HCEC 1CT (cell line): ENCODE data around the gene KRT78.
A peak's percentile ranks its signal among the peaks of the same experiment; 100 is the strongest.
"Not testable (repeated sequence)": the region's sequence is repeated elsewhere in the genome, so short reads cannot be mapped to it uniquely, and the experiment has no call there.

Source experiments
- DNase-seq: peaks from one replicate; pipeline ENCODE4 v3.0.0-alpha.2; 2017

KRT78 gene

DNA sequence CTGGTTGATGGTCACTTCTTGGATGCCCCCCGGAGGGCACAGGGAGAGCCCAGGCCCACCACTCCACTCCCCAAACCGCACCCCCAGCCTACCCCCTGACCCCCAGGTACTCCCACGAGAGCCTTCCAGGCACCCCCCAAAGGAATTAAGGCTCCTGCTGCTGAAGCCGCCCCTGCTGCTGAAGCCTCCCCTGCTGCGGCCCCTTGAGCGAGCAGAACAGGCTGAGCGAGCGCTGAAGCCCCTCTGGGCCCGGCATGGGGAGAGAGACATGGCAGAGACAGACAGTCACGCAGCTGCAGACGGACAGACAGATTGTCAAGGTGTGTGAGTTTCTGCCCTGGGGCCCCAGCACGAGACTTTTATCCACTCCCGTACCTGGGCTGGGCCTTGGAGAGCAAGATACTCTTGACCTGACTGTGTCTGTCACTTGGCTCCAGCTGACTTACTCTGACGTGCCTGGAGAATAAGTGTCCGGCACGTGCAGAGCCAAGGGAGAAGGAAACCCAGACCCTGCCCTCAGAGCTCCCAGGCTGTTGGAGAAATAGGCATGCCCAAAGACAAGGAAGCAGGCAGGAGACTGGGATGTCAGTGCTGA lies at the start of gene KRT78:
Gene KRT78, minus strand, starts transcription at position 334 of the 595 bp plus-strand sequence. Its CDS starts 64 bp downstream, at position 270.
- DNase-seq = no peak

- DNase-seq = no peak
Observed at GRCh38 chr12:52896190-52897100, 47.7 kb upstream of the KRT78 start.

GRCh38 chr12:52895726-52896189 lies 47.0 kb upstream of the KRT78 start:
- no peak for DNase-seq

DNA sequence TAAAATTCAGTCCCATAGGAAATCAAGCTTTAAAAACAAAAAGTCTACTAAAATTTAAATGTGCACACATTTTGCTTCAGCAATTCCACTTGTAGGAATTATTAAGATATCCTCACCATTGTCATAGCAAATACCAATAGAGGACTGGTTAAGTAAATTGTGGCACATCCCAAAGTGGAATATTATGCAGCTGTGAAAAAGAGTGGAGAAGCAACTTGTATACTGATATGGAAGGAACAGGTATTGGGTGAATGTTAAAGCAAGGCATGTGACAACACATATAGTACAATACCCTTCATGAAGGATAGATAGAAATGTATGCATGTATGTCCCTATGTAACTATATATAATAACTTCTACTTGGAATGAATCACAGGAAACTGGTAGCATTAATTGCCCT lies 44.2 kb upstream of the KRT78 start:
- DNase-seq = no peak

- DNase-seq = no peak
Observed at GRCh38 chr12:52892207-52892852, 43.5 kb upstream of the KRT78 start.

GRCh38 chr12:52891044-52891443 lies 42.2 kb upstream of the KRT78 start:
- DNase-seq = no peak

- no peak for DNase-seq
Observed at GRCh38 chr12:52890417-52890816, 41.6 kb upstream of the KRT78 start.

DNA sequence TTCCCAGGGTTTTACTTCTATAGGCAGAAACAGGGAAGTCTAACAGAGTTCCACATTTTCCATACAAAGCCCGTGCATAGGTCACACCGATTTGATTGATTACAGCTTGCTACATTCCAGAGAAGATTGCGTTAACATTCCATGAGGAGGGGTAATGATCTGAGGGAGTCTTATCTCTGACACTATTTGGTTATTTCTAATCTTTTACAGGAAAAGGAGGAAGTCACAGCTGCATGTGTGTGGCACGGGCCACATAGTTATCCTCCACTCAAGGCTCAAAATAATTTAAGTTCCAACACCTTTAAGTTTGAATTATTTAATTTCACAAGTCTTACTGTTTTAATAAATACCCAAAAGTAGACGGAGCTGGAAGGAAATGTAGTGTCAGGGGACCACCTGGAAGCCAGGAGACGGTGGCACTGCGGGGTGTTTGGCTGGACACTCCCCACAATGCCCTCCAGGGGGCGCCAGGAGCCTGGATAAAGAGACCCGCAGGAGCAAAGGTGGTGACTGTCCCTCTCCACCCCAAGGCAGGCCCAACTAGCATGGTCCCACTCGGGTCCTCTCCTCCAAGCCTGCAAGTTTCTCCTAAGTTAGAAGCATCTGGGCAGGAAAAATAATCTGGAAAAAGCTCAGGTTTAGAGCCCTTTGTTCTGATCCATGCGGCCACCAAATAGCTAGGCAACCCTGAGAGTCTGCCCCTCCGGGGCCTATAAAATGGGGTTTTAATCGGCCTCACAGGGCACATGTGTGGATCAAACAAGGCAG lies 35.9 kb upstream of the KRT78 start:
- peak; percentile 48 for DNase-seq

DNA sequence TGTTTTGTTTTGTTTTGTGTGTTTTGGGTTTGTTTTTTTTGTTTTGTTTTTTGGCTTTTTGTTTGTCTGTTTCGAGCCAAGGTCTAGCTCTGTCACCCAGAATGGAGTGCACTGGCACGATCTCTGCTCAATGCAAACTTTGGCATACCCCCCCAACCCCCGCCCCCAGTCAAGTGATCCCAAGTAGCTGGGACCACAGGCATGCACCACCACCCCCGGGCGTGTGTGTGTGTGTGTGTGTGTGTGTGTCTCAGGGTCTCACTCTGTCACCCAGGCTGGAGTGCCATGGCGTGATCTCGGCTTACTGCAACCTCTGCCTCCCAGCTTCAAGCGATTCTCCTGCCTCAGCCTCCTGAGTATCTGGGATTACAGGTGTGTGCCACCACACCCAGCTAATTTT lies 31.7 kb upstream of the KRT78 start:
- DNase-seq = not testable (repeated sequence)

DNA sequence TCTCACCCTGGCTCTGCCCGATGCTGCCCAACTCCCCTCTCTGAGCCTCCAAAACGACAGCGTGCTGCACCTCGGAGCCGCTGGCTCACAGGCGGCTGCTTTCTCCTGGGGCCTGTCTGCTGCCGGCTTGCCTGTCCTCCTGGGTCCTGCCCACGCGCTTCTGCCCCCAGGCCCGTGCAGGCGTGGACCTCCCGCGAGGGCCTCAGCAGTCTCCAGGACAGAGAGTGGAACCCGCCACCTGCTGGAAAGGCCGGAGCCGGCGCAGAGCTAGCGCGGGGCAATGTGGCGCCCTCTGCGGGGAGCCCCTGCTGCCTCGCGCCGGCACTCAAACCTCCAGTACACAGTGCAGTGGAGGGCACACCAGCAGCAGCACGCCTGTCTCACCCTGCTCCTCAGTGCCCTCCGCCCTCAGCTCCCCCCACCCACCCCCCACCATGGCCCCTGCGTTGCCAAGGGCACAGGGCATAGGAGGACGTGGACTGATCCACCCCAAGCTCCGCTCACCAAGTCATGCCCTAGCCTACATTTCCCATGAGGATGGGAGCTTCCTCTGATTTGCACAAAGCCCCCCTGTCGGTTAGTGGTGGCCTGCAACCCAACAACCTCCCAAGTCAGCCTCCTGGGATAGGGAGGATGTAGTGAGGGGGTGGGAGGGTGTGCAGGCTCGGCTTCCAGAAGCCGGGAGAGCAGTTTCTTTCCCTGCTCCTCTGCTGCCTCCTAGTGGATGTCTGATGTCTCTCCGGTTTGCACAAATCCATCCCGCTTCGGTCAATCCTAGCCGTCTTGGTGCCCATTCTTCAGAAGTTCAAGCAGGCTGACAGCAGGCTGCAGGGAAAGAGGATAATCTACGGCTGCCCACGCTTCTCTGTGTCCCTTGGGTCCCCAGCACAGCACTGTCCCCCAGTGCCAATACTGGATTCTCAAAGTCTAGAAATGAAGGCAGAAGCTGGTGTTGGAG lies 30.9 kb upstream of the KRT78 start:
- peak; percentile 76 for DNase-seq

DNA sequence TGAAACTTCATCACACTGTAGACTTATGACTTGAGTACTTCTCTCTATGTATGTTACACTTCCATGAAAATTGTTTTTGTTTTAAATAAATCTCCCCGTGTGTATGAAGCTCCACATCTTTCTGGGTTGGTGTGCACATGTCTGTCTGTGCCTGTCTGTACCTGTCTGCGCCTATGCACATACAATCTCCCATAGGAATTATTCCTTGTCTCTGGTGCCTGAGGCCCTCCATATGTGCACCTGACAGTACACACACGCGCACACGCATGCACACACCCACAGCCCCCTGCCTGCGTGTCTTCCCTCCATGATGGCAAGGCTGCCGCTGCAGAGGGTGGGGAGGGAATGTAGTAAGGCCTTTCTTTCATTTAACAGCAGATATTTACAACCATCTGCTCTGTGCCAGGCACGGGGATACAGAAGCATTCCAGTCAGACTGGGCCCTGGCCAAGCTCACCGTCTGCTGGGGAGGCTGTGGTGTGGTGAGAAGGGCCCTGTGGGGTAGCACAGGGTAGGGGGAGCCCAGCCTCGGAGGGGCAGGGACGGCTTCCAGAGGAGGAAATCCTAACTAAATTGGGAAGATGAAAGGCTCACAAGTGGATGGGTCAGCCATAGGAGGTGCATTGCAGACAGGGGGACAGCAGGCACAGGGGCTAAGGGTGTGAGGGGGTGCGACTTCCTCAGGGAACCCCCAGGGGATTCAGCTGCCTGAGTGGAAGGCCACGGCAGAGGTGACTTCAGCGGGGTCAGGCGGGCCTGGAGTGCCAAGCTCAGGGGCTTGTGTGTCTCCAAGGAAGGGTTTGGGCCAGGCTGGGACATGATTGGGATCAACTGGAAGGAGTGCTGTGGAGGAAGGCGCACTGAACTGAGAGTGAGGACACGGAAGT lies 30.0 kb upstream of the KRT78 start:
- no peak for DNase-seq

- no peak for DNase-seq
Observed at GRCh38 chr12:52877242-52877641, 28.4 kb upstream of the KRT78 start.

- DNase-seq = no peak
Observed at GRCh38 chr12:52876372-52876771, 27.6 kb upstream of the KRT78 start.

GRCh38 chr12:52874573-52875435 lies 26.0 kb upstream of the KRT78 start:
- no peak for DNase-seq

DNA sequence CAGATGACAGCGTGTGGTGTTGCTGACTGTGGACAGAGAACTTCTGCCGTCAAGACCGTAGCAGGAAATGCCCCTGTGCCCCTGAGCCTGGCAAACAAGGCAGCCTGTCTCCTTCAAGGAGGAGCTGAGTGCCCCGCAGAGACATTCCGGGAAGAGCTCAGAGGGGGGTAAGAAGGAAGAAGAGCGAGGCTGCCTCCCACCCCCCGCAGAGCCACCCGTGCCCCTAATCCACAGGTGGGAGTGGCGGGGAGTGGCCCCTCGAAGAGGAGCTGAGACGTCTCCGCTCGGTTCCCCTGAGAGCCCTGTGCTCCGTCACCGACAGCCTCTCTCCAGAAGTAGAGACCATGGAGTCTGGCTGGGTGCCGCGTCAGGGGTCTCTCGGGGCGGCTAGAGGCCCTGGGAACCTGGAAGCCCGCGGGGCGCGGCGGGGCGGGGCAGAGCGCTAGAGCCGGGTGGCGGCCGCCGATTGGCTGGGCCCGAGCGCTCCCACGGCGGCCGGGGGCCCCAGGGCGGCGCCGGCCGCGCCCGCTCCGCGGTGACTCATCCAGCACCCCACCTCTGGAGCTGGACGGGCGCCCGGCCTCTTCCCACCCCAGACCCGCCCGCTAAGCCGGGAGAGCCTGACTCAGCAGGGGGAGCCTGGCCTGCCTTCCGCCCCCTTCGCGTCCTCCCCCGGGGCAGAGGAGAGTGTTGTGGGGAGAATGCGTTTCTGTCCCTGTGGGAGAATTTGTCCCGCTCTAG lies 25.2 kb upstream of the KRT78 start:
- peak; percentile 84 for DNase-seq

DNA sequence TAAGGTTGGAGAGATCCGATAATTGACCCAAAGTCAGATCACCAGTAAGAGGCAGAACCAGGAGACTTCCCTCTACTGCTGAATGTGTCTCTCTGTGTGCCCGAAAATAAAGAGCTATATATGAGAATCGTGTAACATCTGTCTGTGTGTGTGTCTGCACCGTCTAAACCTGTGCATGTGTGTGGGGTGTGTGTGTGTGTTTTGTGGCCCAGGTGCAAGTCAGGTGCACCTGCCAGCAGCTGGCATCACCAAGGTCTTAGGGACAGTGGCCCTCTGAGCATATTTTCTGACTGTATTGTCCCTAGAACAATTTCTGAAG lies 24.7 kb upstream of the KRT78 start:
- no peak for DNase-seq

- no peak for DNase-seq
Observed at GRCh38 chr12:52872644-52873389, 24.0 kb upstream of the KRT78 start.
